ENCODE data around the gene URM1. TPM values are rescaled to one million over a fixed set of nuclear protein-coding genes. Genes with fewer than 3 reads are reported as not detected.

URM1 gene
- polyA plus RNA-seq = 10 to 100 TPM; 18.7 to 42.2 TPM

GRCh38 chr9:128370752-128371629 is at the start of gene URM1:
TSS of gene URM1 (plus strand) at chr9:128371374. CDS start at chr9:128371381, 7 bp downstream.
- 0 to 1% methylated on average over 53 to 55 of the region's 55 CpGs for WGBS, 2 donors
- peaks cover 0 to 3% of the 10 kb centered on the region in 2 donors for H3K36me3 ChIP-seq (ENCODE audit: control insufficient read depth in 2 of 2, insufficient read depth in 2 of 2, low read length in 1 of 2)
- peak within 1 kb of the TSS; percentile 68 to 91 for H3K4me3 ChIP-seq (ENCODE audit: low read depth in 1 of 2, low read length in 2 of 2)
- H3K9me3 ChIP-seq (ENCODE audit: control insufficient read depth in 2 of 2, insufficient read depth in 1 of 2, low read depth in 1 of 2, low read length in 1 of 2) = no peaks in the 10 kb centered on the region
- peak within 1 kb of the TSS; percentile 97 to 100 for H3K27ac ChIP-seq (ENCODE audit: low read depth in 2 of 2, low read length in 1 of 2)
- peaks cover 0 to 8% of the 10 kb centered on the region in 2 donors for H3K4me1 ChIP-seq (ENCODE audit: control insufficient read depth in 2 of 2, insufficient read depth in 2 of 2, low read length in 1 of 2)
- H3K27me3 ChIP-seq (ENCODE audit: control insufficient read depth in 1 of 2, insufficient read depth in 2 of 2, low read length in 2 of 2) = no peaks in the 10 kb centered on the region

- Histone ChIP-seq H3K27ac (ENCODE audit: low read depth in 2 of 2, low read length in 1 of 2) (peak overlapping the region; percentile 95 to 100), H3K36me3 (ENCODE audit: control insufficient read depth in 2 of 2, insufficient read depth in 2 of 2, low read length in 1 of 2) (peaks cover 3 to 8% of the 10 kb centered on the region in 2 donors), H3K4me1 (ENCODE audit: control insufficient read depth in 2 of 2, insufficient read depth in 2 of 2, low read length in 1 of 2) (peaks cover 0 to 8% of the 10 kb centered on the region in 2 donors)
Observed at GRCh38 chr9:128321879-128322403, 49.2 kb upstream of the URM1 start.

DNA sequence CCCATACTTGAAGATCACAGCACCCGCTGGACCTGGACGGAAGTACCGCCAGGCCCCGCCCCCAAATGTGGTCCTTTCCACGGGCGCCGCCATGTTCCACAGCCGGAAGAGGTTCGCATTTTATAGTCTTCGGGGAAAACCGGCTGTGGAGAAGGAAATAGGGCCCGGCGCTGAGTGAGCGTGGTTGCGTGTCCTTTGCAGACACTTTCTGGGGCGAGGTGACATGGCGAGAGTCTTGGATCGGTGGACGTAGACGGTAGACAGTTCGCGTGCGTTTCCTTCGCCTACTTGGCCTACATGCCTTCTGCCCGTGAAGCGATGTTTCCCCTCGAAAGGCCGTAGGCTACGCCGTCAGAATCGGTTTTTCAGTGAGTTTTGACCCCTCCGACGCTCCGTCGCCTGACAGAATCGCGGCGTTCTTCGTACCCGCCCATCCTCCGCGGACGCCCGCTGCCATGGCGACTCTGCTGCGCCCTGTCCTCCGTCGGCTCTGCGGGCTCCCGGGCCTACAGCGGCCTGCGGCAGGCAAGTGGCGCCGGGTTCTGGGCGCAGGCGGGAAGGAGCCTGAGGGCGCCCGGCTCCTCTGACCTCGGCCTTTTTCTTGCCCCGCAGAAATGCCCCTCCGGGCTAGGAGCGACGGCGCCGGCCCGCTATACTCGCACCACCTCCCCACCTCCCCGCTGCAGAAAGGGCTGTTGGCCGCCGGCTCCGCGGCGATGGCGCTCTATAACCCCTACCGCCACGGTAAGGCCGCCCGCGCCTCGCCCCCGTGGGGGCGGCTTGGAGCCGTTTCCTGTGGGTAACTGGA is 48.6 kb upstream of the URM1 start, which contains the start of the genes COQ4 and TRUB2:
Gene COQ4, plus strand, starts transcription at position 436 of the 808 bp plus-strand sequence. Its CDS starts 20 bp downstream, at position 456.
Gene TRUB2, minus strand, starts transcription at position 44 of the 808 bp plus-strand sequence. Its CDS starts 39 bp downstream, at position 5.
- no peaks in the 10 kb centered on the region for H3K9me3 ChIP-seq (ENCODE audit: control insufficient read depth in 2 of 2, insufficient read depth in 1 of 2, low read depth in 1 of 2, low read length in 1 of 2)
- H3K4me1 ChIP-seq (ENCODE audit: control insufficient read depth in 2 of 2, insufficient read depth in 2 of 2, low read length in 1 of 2) = peaks cover 0 to 8% of the 10 kb centered on the region in 2 donors
- H3K27me3 ChIP-seq (ENCODE audit: control insufficient read depth in 1 of 2, insufficient read depth in 2 of 2, low read length in 2 of 2) = no peaks in the 10 kb centered on the region
- H3K4me3 ChIP-seq (ENCODE audit: low read depth in 1 of 2, low read length in 2 of 2) = peak within 1 kb of the TSS; percentile 93 to 99
- WGBS, 2 donors = 0% methylated on average over 79 to 83 of the region's 83 CpGs
- H3K27ac ChIP-seq (ENCODE audit: low read depth in 2 of 2, low read length in 1 of 2) = peak within 1 kb of the TSS; percentile 95 to 100
- H3K36me3 ChIP-seq (ENCODE audit: control insufficient read depth in 2 of 2, insufficient read depth in 2 of 2, low read length in 1 of 2) = peaks cover 3% of the 10 kb centered on the region in 2 donors

More at GRCh38 chr9:128321879-128322403, 49.2 kb upstream of the URM1 start:
- H3K9me3 ChIP-seq (ENCODE audit: control insufficient read depth in 2 of 2, insufficient read depth in 1 of 2, low read depth in 1 of 2, low read length in 1 of 2) = no peaks in the 10 kb centered on the region
- WGBS, 2 donors = 1 to 2% methylated on average over 21 of the region's 21 CpGs
- peak overlapping the region; percentile 93 to 99 for H3K4me3 ChIP-seq (ENCODE audit: low read depth in 1 of 2, low read length in 2 of 2)
- H3K27me3 ChIP-seq (ENCODE audit: control insufficient read depth in 1 of 2, insufficient read depth in 2 of 2, low read length in 2 of 2) = no peaks in the 10 kb centered on the region

GRCh38 chr9:128323212-128323730 is 47.9 kb upstream of the URM1 start:
- Histone ChIP-seq H3K27ac (ENCODE audit: low read depth in 2 of 2, low read length in 1 of 2) (peak overlapping the region; percentile 95 to 100), H3K27me3 (ENCODE audit: control insufficient read depth in 1 of 2, insufficient read depth in 2 of 2, low read length in 2 of 2) (no peaks in the 10 kb centered on the region), H3K4me3 (ENCODE audit: low read depth in 1 of 2, low read length in 2 of 2) (peak overlapping the region; percentile 93 to 99), H3K4me1 (ENCODE audit: control insufficient read depth in 2 of 2, insufficient read depth in 2 of 2, low read length in 1 of 2) (peaks cover 0 to 8% of the 10 kb centered on the region in 2 donors), H3K36me3 (ENCODE audit: control insufficient read depth in 2 of 2, insufficient read depth in 2 of 2, low read length in 1 of 2) (peaks cover 3 to 5% of the 10 kb centered on the region in 2 donors), H3K9me3 (ENCODE audit: control insufficient read depth in 2 of 2, insufficient read depth in 1 of 2, low read depth in 1 of 2, low read length in 1 of 2) (no peaks in the 10 kb centered on the region)
- WGBS, 2 donors = 20 to 22% methylated on average over 16 of the region's 16 CpGs

DNA sequence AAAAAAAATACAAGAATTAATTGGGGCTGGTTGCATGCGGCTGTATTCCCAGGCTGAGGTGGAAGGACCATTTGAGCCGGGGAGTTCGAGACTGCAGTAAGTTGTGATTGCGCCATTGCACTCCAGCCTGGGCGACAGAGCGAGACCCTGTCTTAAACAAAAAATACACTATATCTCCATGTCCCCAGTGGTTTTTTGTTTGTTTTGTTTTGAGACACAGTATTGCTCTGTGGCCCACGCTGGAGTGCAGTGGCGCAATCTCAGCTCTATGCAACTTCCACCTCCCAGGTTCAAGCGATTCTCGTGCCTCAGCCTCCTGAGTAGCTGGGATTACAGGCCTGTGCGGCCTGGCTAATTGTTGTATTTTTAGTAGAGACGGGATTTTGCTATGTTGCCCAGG is 47.4 kb upstream of the URM1 start:
- H3K4me1 ChIP-seq (ENCODE audit: control insufficient read depth in 2 of 2, insufficient read depth in 2 of 2, low read length in 1 of 2) = peaks cover 0 to 11% of the 10 kb centered on the region in 2 donors
- H3K36me3 ChIP-seq (ENCODE audit: control insufficient read depth in 2 of 2, insufficient read depth in 2 of 2, low read length in 1 of 2) = peaks cover 3 to 8% of the 10 kb centered on the region in 2 donors
- H3K9me3 ChIP-seq (ENCODE audit: control insufficient read depth in 2 of 2, insufficient read depth in 1 of 2, low read depth in 1 of 2, low read length in 1 of 2) = no peaks in the 10 kb centered on the region
- H3K27me3 ChIP-seq (ENCODE audit: control insufficient read depth in 1 of 2, insufficient read depth in 2 of 2, low read length in 2 of 2) = no peaks in the 10 kb centered on the region
- 85 to 88% methylated on average over 12 of the region's 12 CpGs for WGBS, 2 donors
- H3K27ac ChIP-seq (ENCODE audit: low read depth in 2 of 2, low read length in 1 of 2) = no peak overlapping the region
- peak overlapping the region in 1 of 2 donors; percentile 99 for H3K4me3 ChIP-seq (ENCODE audit: low read depth in 1 of 2, low read length in 2 of 2)

GRCh38 chr9:128324401-128324800 is 46.8 kb upstream of the URM1 start:
- Histone ChIP-seq H3K9me3 (ENCODE audit: control insufficient read depth in 2 of 2, insufficient read depth in 1 of 2, low read depth in 1 of 2, low read length in 1 of 2) (no peaks in the 10 kb centered on the region), H3K4me3 (ENCODE audit: low read depth in 1 of 2, low read length in 2 of 2) (no peak overlapping the region), H3K27ac (ENCODE audit: low read depth in 2 of 2, low read length in 1 of 2) (no peak overlapping the region), H3K4me1 (ENCODE audit: control insufficient read depth in 2 of 2, insufficient read depth in 2 of 2, low read length in 1 of 2) (peaks cover 0 to 11% of the 10 kb centered on the region in 2 donors), H3K27me3 (ENCODE audit: control insufficient read depth in 1 of 2, insufficient read depth in 2 of 2, low read length in 2 of 2) (no peaks in the 10 kb centered on the region), H3K36me3 (ENCODE audit: control insufficient read depth in 2 of 2, insufficient read depth in 2 of 2, low read length in 1 of 2) (peaks cover 3 to 8% of the 10 kb centered on the region in 2 donors)
- 92 to 97% methylated on average over 1 of the region's 1 CpG for WGBS, 2 donors

- Histone ChIP-seq H3K27me3 (ENCODE audit: control insufficient read depth in 1 of 2, insufficient read depth in 2 of 2, low read length in 2 of 2) (no peaks in the 10 kb centered on the region), H3K4me1 (ENCODE audit: control insufficient read depth in 2 of 2, insufficient read depth in 2 of 2, low read length in 1 of 2) (peaks cover 0 to 11% of the 10 kb centered on the region in 2 donors), H3K36me3 (ENCODE audit: control insufficient read depth in 2 of 2, insufficient read depth in 2 of 2, low read length in 1 of 2) (peaks cover 3 to 8% of the 10 kb centered on the region in 2 donors), H3K9me3 (ENCODE audit: control insufficient read depth in 2 of 2, insufficient read depth in 1 of 2, low read depth in 1 of 2, low read length in 1 of 2) (no peaks in the 10 kb centered on the region), H3K4me3 (ENCODE audit: low read depth in 1 of 2, low read length in 2 of 2) (no peak overlapping the region), H3K27ac (ENCODE audit: low read depth in 2 of 2, low read length in 1 of 2) (peak overlapping the region; percentile 57 to 87)
- 67 to 68% methylated on average over 13 of the region's 13 CpGs for WGBS, 2 donors
Observed at GRCh38 chr9:128325629-128326028, 45.5 kb upstream of the URM1 start.

DNA sequence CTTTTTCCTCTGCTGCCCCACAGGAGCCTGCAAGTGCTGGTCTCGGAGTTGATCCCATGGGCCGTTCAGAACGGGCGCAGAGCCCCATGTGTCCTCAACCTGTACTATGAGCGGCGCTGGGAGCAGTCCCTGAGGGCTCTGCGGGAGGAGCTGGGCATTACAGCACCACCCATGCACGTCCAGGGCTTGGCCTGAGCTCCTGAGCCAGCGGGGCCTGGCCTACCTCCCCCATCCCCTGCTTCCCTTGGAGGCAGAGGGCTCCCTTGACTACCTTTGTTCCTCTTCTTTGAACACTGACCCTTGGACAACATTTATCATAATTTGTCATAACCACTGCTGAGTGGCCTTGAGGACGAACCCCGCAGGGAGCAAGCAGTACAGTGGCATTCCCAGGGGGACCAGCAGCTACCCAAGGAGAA is 37.7 kb upstream of the URM1 start:
- peaks cover 0 to 3% of the 10 kb centered on the region in 2 donors for H3K4me1 ChIP-seq (ENCODE audit: control insufficient read depth in 2 of 2, insufficient read depth in 2 of 2, low read length in 1 of 2)
- no peak overlapping the region for H3K4me3 ChIP-seq (ENCODE audit: low read depth in 1 of 2, low read length in 2 of 2)
- H3K9me3 ChIP-seq (ENCODE audit: control insufficient read depth in 2 of 2, insufficient read depth in 1 of 2, low read depth in 1 of 2, low read length in 1 of 2) = no peaks in the 10 kb centered on the region
- 84% methylated on average over 11 of the region's 11 CpGs for WGBS, 2 donors
- peaks cover 11 to 21% of the 10 kb centered on the region in 2 donors for H3K36me3 ChIP-seq (ENCODE audit: control insufficient read depth in 2 of 2, insufficient read depth in 2 of 2, low read length in 1 of 2)
- H3K27ac ChIP-seq (ENCODE audit: low read depth in 2 of 2, low read length in 1 of 2) = no peak overlapping the region
- H3K27me3 ChIP-seq (ENCODE audit: control insufficient read depth in 1 of 2, insufficient read depth in 2 of 2, low read length in 2 of 2) = no peaks in the 10 kb centered on the region

GRCh38 chr9:128335161-128335560 is 36.0 kb upstream of the URM1 start:
- Histone ChIP-seq H3K27me3 (ENCODE audit: control insufficient read depth in 1 of 2, insufficient read depth in 2 of 2, low read length in 2 of 2) (no peaks in the 10 kb centered on the region), H3K36me3 (ENCODE audit: control insufficient read depth in 2 of 2, insufficient read depth in 2 of 2, low read length in 1 of 2) (peaks cover 11 to 19% of the 10 kb centered on the region in 2 donors), H3K9me3 (ENCODE audit: control insufficient read depth in 2 of 2, insufficient read depth in 1 of 2, low read depth in 1 of 2, low read length in 1 of 2) (no peaks in the 10 kb centered on the region), H3K4me1 (ENCODE audit: control insufficient read depth in 2 of 2, insufficient read depth in 2 of 2, low read length in 1 of 2) (no peaks in the 10 kb centered on the region), H3K27ac (ENCODE audit: low read depth in 2 of 2, low read length in 1 of 2) (no peak overlapping the region), H3K4me3 (ENCODE audit: low read depth in 1 of 2, low read length in 2 of 2) (no peak overlapping the region)
- WGBS, 2 donors = 81% methylated on average over 7 of the region's 7 CpGs

All from esophagus (tissue), 2 donors.